ENCODE data around the gene CMPK1. TPM values are rescaled to one million over a fixed set of nuclear protein-coding genes. Genes with fewer than 3 reads are reported as not detected.

The CMPK1 gene
- total RNA-seq, 1 experiment from 2014 or later: 28.7 TPM

DNA sequence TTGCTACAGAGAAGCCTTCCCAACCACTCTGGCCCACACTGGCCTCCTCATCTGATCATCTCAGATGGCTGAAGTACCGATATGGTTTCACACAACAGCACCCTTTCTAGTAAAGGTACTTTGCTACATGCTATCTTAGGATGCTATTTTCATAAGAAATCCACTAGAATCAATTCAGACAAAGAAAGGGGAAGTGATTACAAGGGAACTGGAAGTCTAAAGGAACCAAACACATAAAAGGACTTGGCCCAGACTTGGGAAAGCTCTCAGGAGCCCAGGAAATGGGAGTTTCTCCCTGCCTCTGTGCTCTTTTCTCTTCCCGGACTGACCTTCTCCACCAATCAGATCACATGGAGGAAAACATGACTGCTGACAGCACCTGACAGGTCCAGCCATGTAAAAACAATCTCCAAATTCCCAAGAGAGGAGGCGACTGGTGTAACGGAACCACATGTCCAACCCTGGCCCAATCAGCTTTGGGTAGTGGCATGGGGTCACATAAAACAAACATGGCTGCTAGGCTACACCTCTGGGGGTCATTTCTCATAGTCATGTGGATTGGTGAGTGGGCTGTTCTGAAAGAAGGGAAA is 69.8 kb downstream of the CMPK1 start:
- no peaks in the 10 kb centered on the region for H4K20me1 ChIP-seq (ENCODE audit: control insufficient read depth, insufficient read depth, insufficient read length)
- H4K8ac ChIP-seq (replicated peaks; ENCODE audit: insufficient read length, low read depth, low read length): no peak overlapping the region
- Mint-ChIP-seq H3K9me3 (no peaks in the 10 kb centered on the region), H3K4me1 (0 out of 4 replicates have a peak, but pooled peaks cover 0 to 5% of the 10 kb centered on the region in 2 experiments), H3K36me3 (ENCODE audit: insufficient read depth in 1 of 3, low read depth in 3 of 3) (no peaks in the 10 kb centered on the region), H3K4me3 (no peak overlapping the region), H3K27me3 (ENCODE audit: low read depth) (peaks cover 77% of the 10 kb centered on the region), H3K27ac (no peak overlapping the region)
- H3K18ac ChIP-seq (ENCODE audit: insufficient read length, low read depth, low read length): no peak overlapping the region
- H2BK15ac ChIP-seq (ENCODE audit: low read depth, low read length): no peak overlapping the region
- H2AFZ ChIP-seq (ENCODE audit: low read length): no peak overlapping the region
- no peaks in the 10 kb centered on the region for H3K9me3 ChIP-seq (ENCODE audit: control insufficient read depth, low read depth, low read length)
- no peak for DNase-seq
- H3T11ph ChIP-seq (ENCODE audit: low read length): no peak overlapping the region
- H3K27ac ChIP-seq (ENCODE audit: insufficient read length, low read depth, low read length): no peak overlapping the region
- H3K27me3 ChIP-seq (ENCODE audit: insufficient read depth, low read length): no peaks in the 10 kb centered on the region
- no peak overlapping the region for H2BK120ac ChIP-seq (ENCODE audit: low read depth, low read length, poor library complexity, severe bottlenecking)
- H2BK5ac ChIP-seq (ENCODE audit: insufficient read length, low read length): no peak overlapping the region
- no peak overlapping the region for H3K4ac ChIP-seq (ENCODE audit: low read depth, low read length)
- no peak overlapping the region for H3K14ac ChIP-seq (ENCODE audit: insufficient read depth, low read length)
- H3K79me2 ChIP-seq (ENCODE audit: insufficient read depth, low read length): no peaks in the 10 kb centered on the region
- no peak overlapping the region for H2AK5ac ChIP-seq (ENCODE audit: insufficient read length, low read length)
- H3K79me1 ChIP-seq (ENCODE audit: insufficient read depth, low read depth, low read length, poor library complexity, severe bottlenecking): no peaks in the 10 kb centered on the region
- no peak overlapping the region for H3K9ac ChIP-seq (ENCODE audit: extremely low read depth, insufficient read length, low read length)
- H3K23me2 ChIP-seq (ENCODE audit: insufficient read length, low read depth, low read length, poor library complexity, severe bottlenecking): no peaks in the 10 kb centered on the region
- no CpG with 5 or more reads among the region's 4 CpGs for WGBS (ENCODE audit: extremely low coverage, insufficient read length, low lambda C conversion rate)
- no peak overlapping the region for H2BK12ac ChIP-seq (ENCODE audit: insufficient read length, low read depth, low read length)
- TF ChIP-seq, protein P1, sequence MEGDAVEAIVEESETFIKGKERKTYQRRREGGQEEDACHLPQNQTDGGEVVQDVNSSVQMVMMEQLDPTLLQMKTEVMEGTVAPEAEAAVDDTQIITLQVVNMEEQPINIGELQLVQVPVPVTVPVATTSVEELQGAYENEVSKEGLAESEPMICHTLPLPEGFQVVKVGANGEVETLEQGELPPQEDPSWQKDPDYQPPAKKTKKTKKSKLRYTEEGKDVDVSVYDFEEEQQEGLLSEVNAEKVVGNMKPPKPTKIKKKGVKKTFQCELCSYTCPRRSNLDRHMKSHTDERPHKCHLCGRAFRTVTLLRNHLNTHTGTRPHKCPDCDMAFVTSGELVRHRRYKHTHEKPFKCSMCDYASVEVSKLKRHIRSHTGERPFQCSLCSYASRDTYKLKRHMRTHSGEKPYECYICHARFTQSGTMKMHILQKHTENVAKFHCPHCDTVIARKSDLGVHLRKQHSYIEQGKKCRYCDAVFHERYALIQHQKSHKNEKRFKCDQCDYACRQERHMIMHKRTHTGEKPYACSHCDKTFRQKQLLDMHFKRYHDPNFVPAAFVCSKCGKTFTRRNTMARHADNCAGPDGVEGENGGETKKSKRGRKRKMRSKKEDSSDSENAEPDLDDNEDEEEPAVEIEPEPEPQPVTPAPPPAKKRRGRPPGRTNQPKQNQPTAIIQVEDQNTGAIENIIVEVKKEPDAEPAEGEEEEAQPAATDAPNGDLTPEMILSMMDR (conservative IDR thresholded peaks at IDR 0.05): no peak
- H4K91ac ChIP-seq (ENCODE audit: insufficient read length, low read depth, low read length): no peak overlapping the region
- H2BK20ac ChIP-seq (ENCODE audit: low read depth, low read length, poor library complexity, severe bottlenecking): no peak overlapping the region
- H3K23ac ChIP-seq (ENCODE audit: insufficient read length, low read depth, low read length): no peak overlapping the region
- H3K4me1 ChIP-seq (ENCODE audit: insufficient read depth, low read length): peaks cover 3% of the 10 kb centered on the region; the same call in 1 of the 2 replicates
- H3K4me2 ChIP-seq (ENCODE audit: insufficient read depth, insufficient read length, low read length): no peak overlapping the region
- H3K56ac ChIP-seq (ENCODE audit: insufficient read length, low read depth, low read length): no peak overlapping the region
- no peak overlapping the region for H4K5ac ChIP-seq (ENCODE audit: insufficient read length, low read depth, low read length)

Data from H9 (cell line).